Activated CD8-positive, alpha-beta T cell treated with anti-CD3 and anti-CD28 coated beads, Interleukin-2, amount 10 ng/mL, durations not matched to agents 7 days and 5 days (primary cell): ENCODE data around the gene NPM1. TPM values are rescaled to one million over a fixed set of nuclear protein-coding genes. Genes with fewer than 3 reads are reported as not detected.
A peak's percentile ranks its signal among the peaks of the same experiment; 100 is the strongest.

Source experiments
- ATAC-seq: fragments of 150-1000 bp; cut with Tn5 transposase; one replicate; pipeline ENCODE4 v1.10.0; 2021; ENCODE audit warnings: moderate library complexity
- CTCF ChIA-PET: fragments of 350-600 bp; sonication (Branson Sonifier 250); formaldehyde crosslinking; loops from one replicate; lab custom pipeline; 2021; ENCODE audit warnings: antibody characterized with exemption; lab: Charles Lee
- POLR2A ChIA-PET: fragments of 350-600 bp; sonication (Branson Sonifier 250); formaldehyde crosslinking; loops from one replicate; lab custom pipeline; 2021; ENCODE audit warnings: antibody characterized with exemption; lab: Charles Lee
- DNase-seq: peaks from one replicate; pipeline ENCODE4 v3.0.0-alpha.2; 2020
- H3K27ac Mint-ChIP-seq: one replicate; pipeline ENCODE4 v1.8.0; 2021; ENCODE audit warnings: mild to moderate bottlenecking, mixed read lengths
- H3K27me3 Mint-ChIP-seq: one replicate; pipeline ENCODE4 v1.8.0; 2021; ENCODE audit warnings: low read depth, mixed read lengths
- H3K36me3 Mint-ChIP-seq: one replicate; pipeline ENCODE4 v1.8.0; 2021; ENCODE audit warnings: low read depth, mixed read lengths
- H3K4me1 Mint-ChIP-seq: one replicate; pipeline ENCODE4 v1.8.0; 2021; ENCODE audit warnings: low read depth, mixed read lengths
- H3K4me3 Mint-ChIP-seq: one replicate; pipeline ENCODE4 v1.8.0; 2021; ENCODE audit warnings: mild to moderate bottlenecking, mixed read lengths
- H3K9me3 Mint-ChIP-seq: one replicate; pipeline ENCODE4 v1.8.0; 2022; ENCODE audit warnings: mixed read lengths; ENCODE audit not compliant: insufficient read depth
- total RNA-seq, 2 experiments: library from RNA; stranded (reverse); gene quantifications; one replicate each; pipeline ENCODE4 v1.2.3, GENCODE V29; 2021

NPM1 gene
- total RNA-seq, 2 experiments from 2014 or later: 1,308 to 1,394 TPM

DNA sequence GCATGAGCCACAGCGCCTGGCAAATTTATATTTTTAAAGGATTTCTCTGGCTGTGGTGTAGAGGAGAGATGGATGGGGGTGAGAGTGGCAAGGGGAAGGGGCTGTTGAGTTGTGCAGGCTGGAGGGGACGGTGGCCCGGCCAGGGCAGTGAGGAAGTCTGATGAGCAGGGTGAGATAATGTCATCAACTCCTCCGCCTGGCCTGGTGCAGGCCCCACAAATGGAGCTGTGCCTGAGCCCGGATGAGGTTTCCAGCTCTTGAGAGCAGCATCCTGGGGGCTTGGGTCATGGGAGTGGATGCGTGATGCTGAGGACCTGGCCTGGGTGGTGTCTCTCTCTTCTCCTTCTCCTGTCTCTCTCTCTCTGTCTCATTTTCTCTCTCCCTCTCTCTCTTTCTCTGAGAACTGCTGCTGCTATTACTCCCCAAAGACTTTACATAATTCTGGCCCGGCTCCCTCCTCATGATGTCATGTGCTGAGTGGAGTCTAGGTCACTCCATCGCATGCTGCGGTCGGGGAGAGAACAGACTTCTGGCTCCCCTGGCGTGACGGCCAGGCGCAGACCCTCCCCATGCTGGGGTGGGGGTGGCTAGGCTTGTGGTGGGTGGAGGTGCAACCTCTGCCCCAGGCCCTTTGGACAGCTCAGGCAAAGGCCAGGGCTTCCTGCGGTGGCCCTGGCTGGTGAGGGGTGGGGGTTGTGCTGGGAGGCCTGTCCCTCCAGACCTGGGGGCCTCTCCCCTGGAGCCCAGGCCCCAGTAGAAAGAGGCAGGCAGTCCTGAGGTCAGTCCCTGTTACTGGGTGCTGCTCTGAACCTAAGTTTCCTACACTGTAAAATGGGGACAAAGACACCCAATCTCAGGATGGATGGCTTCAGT lies 58.2 kb downstream of the NPM1 start:
- ChIA-PET CTCF (no interaction called here), POLR2A (no interaction called here)
- ATAC-seq (no peak), DNase-seq (no peak)
- Mint-ChIP-seq H3K4me1 (peaks cover 3% of the 10 kb centered on the region), H3K27ac (no peak overlapping the region), H3K36me3 (no peaks in the 10 kb centered on the region), H3K27me3 (peaks cover 20% of the 10 kb centered on the region), H3K4me3 (no peak overlapping the region), H3K9me3 (no peaks in the 10 kb centered on the region)

DNA sequence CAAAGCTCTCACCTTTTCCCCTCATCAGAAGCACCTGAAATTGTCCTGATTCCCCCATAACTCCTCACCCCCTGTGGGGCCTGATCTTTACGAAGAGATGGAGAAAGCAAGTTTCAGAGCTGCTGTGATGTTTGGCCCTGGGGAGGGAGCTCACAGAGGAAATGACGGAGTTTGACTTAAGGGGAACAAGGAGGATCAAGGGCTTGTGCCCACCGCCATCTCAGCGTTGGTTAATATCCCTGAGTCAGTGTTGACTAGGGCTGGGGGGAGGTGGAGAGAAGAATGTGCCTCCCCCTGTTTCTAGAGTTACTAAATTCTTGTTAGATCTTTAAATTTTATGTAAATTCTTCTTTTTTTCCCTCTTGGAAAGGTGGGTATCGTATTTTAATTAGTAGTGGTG lies 59.6 kb downstream of the NPM1 start:
- Mint-ChIP-seq H3K4me3 (no peak overlapping the region), H3K4me1 (peaks cover 7% of the 10 kb centered on the region), H3K27me3 (peaks cover 30% of the 10 kb centered on the region), H3K36me3 (no peaks in the 10 kb centered on the region), H3K9me3 (no peaks in the 10 kb centered on the region), H3K27ac (no peak overlapping the region)
- no peak for ATAC-seq
- ChIA-PET CTCF (no interaction called here), POLR2A (no interaction called here)
- no peak for DNase-seq

DNA sequence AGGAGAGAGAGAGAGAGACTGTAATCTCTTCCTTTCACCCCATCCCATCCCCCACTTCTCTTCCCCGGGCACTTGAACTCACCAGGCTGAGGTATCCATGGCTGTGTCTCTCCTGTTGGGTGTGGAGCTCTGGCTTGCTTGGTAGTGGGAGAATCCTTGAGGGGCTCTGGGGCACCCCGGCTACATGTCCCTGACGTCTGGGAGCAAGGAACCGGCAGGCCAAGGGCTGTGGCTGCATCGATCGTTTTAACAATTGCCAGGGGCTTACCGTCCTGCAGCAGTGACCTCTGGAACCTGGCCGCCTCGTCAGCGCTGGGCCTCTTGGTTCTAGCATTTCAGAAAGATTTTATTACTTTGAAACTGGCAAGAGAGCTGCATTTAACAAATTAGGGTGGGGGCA lies 61.8 kb downstream of the NPM1 start:
- H3K27ac Mint-ChIP-seq: no peak overlapping the region
- ChIA-PET CTCF (no interaction called here), POLR2A (no interaction called here)
- peaks cover 41% of the 10 kb centered on the region for H3K27me3 Mint-ChIP-seq
- DNase-seq (no peak), ATAC-seq (no peak)
- H3K4me3 Mint-ChIP-seq: no peak overlapping the region
- H3K4me1 Mint-ChIP-seq: peaks cover 7% of the 10 kb centered on the region
- H3K9me3 Mint-ChIP-seq: no peaks in the 10 kb centered on the region
- H3K36me3 Mint-ChIP-seq: no peaks in the 10 kb centered on the region

DNA sequence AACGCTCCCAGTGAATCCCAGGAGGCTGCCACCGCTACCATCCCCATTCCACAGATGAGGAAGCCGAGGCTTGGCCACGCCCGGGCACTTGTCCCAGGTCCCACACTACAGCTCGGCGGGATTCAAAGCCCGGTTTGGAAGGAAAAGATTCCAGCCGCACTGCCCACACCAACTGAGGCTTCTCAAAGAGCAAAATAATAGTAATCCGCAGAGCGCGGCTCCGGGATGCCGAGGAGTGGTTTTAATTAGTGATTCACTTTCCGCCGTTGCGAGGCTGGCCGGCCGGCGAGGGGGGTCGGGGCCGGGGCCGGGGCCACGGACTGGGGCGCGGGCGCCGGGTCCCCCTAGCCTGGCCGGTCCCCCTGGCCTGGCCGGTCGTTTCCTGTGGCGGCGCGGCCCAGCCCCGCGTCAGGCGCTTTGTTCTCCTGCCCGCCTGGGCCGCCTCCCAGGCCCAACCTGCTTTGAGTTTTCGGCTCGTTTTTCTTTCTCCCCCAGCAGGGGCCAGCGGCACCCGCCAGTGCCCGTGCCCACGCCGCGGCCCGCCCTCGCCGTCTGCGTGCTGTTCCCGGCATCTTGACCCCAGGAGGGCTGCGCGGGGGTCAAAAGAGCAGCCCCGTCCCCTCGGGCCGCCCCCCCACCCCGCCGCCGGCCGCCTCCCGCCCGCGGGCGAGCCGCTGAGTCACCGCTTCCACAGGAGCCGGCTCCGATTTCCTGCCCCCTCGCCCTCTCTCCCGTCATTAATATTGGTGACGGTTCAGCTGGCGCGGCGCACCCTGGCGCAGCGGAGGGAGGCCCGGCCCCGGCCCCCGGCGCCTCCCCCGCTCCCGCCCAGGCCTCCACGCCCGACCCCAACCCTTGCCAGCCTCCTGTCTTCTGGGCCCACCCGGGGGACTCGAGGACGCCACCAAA lies 63.0 kb downstream of the NPM1 start:
- peaks cover 41% of the 10 kb centered on the region for H3K27me3 Mint-ChIP-seq

DNA sequence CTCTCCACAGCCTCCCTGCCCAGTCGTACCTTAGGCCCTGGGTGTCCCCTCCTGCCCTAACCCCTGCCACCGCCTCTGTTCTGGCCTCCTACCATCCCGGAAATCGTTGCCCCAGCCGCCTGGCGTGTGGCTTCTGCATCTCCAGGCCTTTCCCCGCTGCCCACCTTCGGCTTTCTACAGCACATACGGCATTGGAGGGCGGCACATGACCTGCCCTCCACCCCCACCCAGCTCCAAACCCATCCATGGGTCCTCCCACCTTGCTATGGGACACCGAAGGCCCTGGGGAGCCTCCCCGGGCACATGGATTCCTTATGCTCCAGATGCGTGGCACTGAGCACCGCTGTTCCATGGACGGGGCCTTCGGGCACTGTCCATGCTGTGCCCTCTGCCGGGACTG lies 63.8 kb downstream of the NPM1 start:
- Mint-ChIP-seq H3K4me1 (peaks cover 7% of the 10 kb centered on the region), H3K36me3 (no peaks in the 10 kb centered on the region), H3K4me3 (peak overlapping the region; percentile 12), H3K27ac (no peak overlapping the region), H3K9me3 (no peaks in the 10 kb centered on the region), H3K27me3 (peaks cover 41% of the 10 kb centered on the region)
- ChIA-PET POLR2A (no interaction called here), CTCF (no interaction called here)
- no peak for DNase-seq
- ATAC-seq: no peak

More for the DNA sequence above, 63.0 kb downstream of the NPM1 start:
- ATAC-seq (peak; percentile 67), DNase-seq (peak; percentile 33)
- no peaks in the 10 kb centered on the region for H3K9me3 Mint-ChIP-seq
- H3K4me1 Mint-ChIP-seq: peaks cover 7% of the 10 kb centered on the region
- ChIA-PET POLR2A (interaction anchor here (0.6 kb wide), 1 partner anchor 499 kb away, joined by 3 read pairs; no protein-coding TSS in a partner anchor), CTCF (no interaction called here)
- no peak overlapping the region for H3K27ac Mint-ChIP-seq
- no peaks in the 10 kb centered on the region for H3K36me3 Mint-ChIP-seq
- H3K4me3 Mint-ChIP-seq: no peak overlapping the region

DNA sequence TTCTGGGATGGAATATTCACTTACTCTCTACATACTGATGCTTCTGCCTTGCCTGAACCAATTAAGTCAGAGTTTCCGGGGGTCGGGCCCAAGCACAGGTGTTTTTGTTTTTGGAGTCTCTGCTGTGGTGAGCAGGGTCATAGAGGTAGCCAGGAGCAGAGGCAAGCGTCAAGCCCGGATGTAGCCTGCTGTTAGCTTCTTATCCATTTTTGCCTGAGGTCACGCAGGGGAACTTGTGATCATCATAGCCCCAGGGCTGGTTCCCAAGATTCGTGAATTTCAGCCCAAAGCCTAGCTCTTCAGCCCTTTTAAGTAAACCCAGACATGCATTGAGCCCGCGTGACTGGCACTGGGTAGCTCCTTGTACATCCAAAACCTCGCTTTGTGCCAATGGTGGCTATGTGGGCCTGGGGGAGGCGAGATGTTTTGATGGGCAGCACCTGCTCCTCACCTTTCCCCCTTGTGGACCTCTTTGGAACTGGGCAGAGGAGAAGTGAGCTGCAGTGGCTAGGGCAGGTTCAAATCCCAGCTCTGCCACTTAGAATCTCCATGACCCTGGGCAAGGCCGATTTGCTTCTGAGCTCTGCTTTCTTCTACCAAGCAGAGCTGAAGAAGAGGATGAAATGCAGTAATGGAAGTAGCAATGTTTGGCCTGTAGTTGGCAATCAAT lies 65.5 kb downstream of the NPM1 start:
- Mint-ChIP-seq H3K9me3 (no peaks in the 10 kb centered on the region), H3K27ac (no peak overlapping the region), H3K27me3 (peaks cover 38% of the 10 kb centered on the region), H3K4me1 (peaks cover 7% of the 10 kb centered on the region), H3K36me3 (no peaks in the 10 kb centered on the region), H3K4me3 (no peak overlapping the region)
- ChIA-PET POLR2A (no interaction called here), CTCF (no interaction called here)
- no peak for DNase-seq
- no peak for ATAC-seq

DNA sequence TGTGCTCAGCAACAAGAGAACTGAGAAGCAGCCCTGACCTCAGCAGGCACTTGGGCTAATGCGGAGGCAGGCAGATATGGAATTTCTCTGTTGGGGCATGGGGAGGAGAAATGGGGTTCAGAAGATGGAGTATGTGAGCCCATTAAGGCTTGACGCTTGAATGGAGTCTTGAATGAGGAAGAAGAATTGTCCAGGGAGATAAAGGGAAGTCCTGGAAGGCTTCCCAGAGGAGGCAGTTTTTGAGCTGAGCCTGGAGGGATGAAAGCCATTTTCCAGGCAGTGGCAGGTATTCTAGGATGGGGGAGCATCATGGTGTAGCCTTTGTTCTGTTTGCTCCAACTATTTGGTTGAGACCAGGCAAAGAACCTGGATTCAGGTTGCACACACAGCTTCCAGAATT lies 66.3 kb downstream of the NPM1 start:
- Mint-ChIP-seq H3K4me3 (no peak overlapping the region), H3K9me3 (no peaks in the 10 kb centered on the region), H3K27ac (no peak overlapping the region), H3K36me3 (no peaks in the 10 kb centered on the region), H3K4me1 (peaks cover 7% of the 10 kb centered on the region), H3K27me3 (peaks cover 33% of the 10 kb centered on the region)
- ATAC-seq (no peak), DNase-seq (no peak)
- ChIA-PET POLR2A (no interaction called here), CTCF (no interaction called here)

DNA sequence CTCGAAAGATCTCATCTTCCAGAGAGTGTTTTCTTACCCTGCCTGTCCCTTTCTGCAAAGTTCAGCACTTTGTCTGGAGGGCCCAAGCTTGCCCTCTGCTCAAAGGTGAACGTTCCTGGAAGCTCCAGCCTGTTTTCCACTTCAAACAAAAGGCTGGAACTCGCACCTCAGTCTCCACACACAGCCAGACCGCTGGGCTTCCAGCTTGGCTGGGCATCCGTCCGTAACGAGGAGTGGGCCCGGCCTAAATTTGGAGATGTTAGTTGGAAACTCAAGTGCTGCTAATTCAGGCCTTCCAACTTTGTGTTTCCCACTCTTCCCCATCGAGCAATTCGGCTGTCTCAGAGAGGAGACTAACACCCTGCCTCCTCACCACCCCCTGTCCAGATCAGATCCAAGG lies 66.9 kb downstream of the NPM1 start:
- peaks cover 28% of the 10 kb centered on the region for H3K27me3 Mint-ChIP-seq
- H3K4me1 Mint-ChIP-seq: peaks cover 7% of the 10 kb centered on the region
- POLR2A ChIA-PET: interaction anchor here (0.5 kb wide), 1 partner anchor 66 kb away, joined by 3 read pairs; no protein-coding TSS in a partner anchor

DNA sequence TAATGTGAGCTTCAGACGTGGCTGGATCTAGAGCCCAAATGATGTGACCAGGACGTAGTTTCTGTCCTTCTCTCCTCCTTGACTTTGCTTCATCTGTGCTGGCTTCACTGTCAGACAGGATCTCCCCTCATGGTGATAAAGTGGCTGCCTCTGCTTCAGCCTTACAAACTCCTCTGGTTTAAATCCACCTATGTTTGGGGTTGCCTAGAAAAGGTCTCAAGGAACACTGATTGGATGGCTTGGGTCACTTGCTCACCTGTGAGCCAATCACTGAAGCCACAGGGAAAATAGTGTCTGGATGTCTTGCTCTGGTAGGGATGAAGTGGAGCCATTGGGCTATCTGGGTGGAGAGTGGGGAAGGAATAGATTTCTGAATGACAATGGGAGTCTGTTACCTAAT lies 67.9 kb downstream of the NPM1 start:
- H3K36me3 Mint-ChIP-seq: no peaks in the 10 kb centered on the region
- H3K27ac Mint-ChIP-seq: no peak overlapping the region
- ATAC-seq (no peak), DNase-seq (no peak)
- no peak overlapping the region for H3K4me3 Mint-ChIP-seq
- H3K27me3 Mint-ChIP-seq: peaks cover 21% of the 10 kb centered on the region
- ChIA-PET POLR2A (no interaction called here), CTCF (no interaction called here)
- H3K4me1 Mint-ChIP-seq: peaks cover 4% of the 10 kb centered on the region
- no peaks in the 10 kb centered on the region for H3K9me3 Mint-ChIP-seq

More for the DNA sequence above, 66.9 kb downstream of the NPM1 start:
- no peaks in the 10 kb centered on the region for H3K36me3 Mint-ChIP-seq
- DNase-seq: no peak
- CTCF ChIA-PET: no interaction called here
- no peak overlapping the region for H3K27ac Mint-ChIP-seq
- no peak for ATAC-seq
- H3K9me3 Mint-ChIP-seq: no peaks in the 10 kb centered on the region
- no peak overlapping the region for H3K4me3 Mint-ChIP-seq

DNA sequence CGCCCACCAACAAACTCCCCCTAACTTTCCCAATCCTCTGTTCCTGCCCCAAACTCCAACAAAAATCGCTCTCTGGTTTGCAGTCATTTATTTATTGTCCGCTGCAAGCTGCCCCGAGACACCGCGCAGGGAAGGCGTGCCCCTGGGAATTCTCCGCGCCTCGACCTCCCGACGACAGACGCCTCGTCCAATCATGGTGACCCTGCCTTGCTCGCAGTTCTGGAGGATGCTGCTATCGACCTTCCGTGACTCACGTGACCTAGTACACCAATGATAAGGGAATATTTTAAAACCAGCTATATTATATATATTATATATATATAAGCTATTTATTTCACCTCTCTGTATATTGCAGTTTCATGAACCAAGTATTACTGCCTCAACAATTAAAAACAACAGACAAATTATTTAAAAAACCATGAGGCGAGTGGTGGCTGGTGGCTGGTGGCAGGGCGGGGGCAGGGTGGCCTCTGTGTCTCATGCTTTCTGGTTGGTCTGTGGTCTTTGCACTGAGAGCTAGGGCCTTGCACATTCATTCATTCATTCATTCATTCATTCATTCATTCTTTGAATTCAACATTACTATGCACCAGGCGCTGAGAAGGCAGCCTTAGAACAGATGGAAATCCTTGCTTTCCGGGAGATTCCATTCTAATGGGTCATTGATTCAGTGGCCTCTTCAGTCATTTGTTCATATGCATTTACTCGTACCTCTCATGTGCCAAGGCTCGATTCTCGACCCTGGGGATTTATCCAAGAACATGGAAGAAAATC lies 69.7 kb downstream of the NPM1 start:
- Mint-ChIP-seq H3K4me1 (no peaks in the 10 kb centered on the region), H3K9me3 (no peaks in the 10 kb centered on the region), H3K27me3 (peaks cover 10% of the 10 kb centered on the region), H3K36me3 (no peaks in the 10 kb centered on the region), H3K27ac (no peak overlapping the region), H3K4me3 (no peak overlapping the region)
- ChIA-PET CTCF (no interaction called here), POLR2A (no interaction called here)
- no peak for DNase-seq
- no peak for ATAC-seq

DNA sequence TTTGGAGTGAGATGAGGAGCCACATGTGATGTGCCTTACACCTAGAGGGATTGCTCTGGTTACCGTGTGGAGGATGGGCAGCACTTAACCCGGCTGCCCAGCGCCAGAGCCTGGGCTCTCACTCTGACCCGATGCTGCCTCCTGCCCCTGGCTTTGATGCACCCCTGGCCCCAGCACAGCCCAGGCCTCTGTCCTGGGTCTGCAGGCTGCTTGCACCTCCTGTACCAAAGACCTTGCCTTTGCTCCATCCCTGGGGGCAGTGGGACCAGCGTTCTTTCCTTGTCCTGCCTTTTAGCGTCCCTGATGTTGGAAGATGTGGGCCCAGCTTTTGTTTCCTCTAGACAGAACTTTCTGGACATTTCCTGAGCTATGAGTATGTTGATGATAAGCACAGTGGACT lies 72.2 kb downstream of the NPM1 start:
- H3K9me3 Mint-ChIP-seq: no peaks in the 10 kb centered on the region
- ATAC-seq: no peak
- no peaks in the 10 kb centered on the region for H3K36me3 Mint-ChIP-seq
- DNase-seq: no peak
- CTCF ChIA-PET: no interaction called here
- POLR2A ChIA-PET: no interaction called here
- peaks cover 2% of the 10 kb centered on the region for H3K27me3 Mint-ChIP-seq
- H3K4me1 Mint-ChIP-seq: no peaks in the 10 kb centered on the region
- H3K4me3 Mint-ChIP-seq: no peak overlapping the region
- H3K27ac Mint-ChIP-seq: no peak overlapping the region
